Astrocyte of the cerebellum (primary cell): Measurements from ENCODE around the gene MRPS11.
"Not testable (repeated sequence)": the region's sequence is repeated elsewhere in the genome, so short reads cannot be mapped to it uniquely, and the experiment has no call there.

Source experiments
- DNase-seq: peaks from one replicate; pipeline ENCODE4 v3.0.0-alpha.2; 2011; ENCODE audit warnings: low read depth
- H3K4me3 ChIP-seq: 2 replicates; pipeline ENCODE4 v1.5.1; 2011; ENCODE audit warnings: mild to moderate bottlenecking, low read depth, low read length, moderate library complexity
- CTCF ChIP-seq: IDR thresholded peaks from 2 replicates; pipeline ENCODE4 v1.5.1; 2012; ENCODE audit warnings: low read length, low read depth, moderate library complexity, mild to moderate bottlenecking; ENCODE audit errors: missing control alignments
- in situ Hi-C: cut with HindIII; loops from 2 replicates; pipeline ENCODE4 v1.10.0; 2017; ENCODE audit warnings: low sequenced_read_pairs

Gene MRPS11

GRCh38 chr15:88454236-88454635 lies 13.3 kb upstream of the MRPS11 start:
- no peak for TF ChIP-seq CTCF
- DNase-seq: no peak
- in situ Hi-C loops: no loop called here
- H3K4me3 ChIP-seq: no peak overlapping the region

GRCh38 chr15:88454867-88455810 lies 12.4 kb upstream of the MRPS11 start:
- H3K4me3 ChIP-seq: no peak overlapping the region
- peak; percentile 77 for TF ChIP-seq CTCF
- in situ Hi-C loops: no loop called here
- DNase-seq: peak; percentile 38

- H3K4me3 ChIP-seq: no peak overlapping the region
- in situ Hi-C loops: no loop called here
- DNase-seq: no peak
- no peak for TF ChIP-seq CTCF
These were observed 10.8 kb upstream of the MRPS11 start for GRCh38 chr15:88456733-88457132.

- no peak for TF ChIP-seq CTCF
- H3K4me3 ChIP-seq: no peak overlapping the region
- DNase-seq: no peak
- in situ Hi-C loops: no loop called here
These were observed 3.5 kb upstream of the MRPS11 start for GRCh38 chr15:88463870-88464532.

GRCh38 chr15:88465633-88466224 lies 1.8 kb upstream of the MRPS11 start:
- no peak for DNase-seq
- no peak overlapping the region for H3K4me3 ChIP-seq
- in situ Hi-C loops: no loop called here
- TF ChIP-seq CTCF: no peak

GRCh38 chr15:88467935-88468528 lies 524 bp downstream of the MRPS11 start:
- DNase-seq: no peak
- peak; percentile 48 for TF ChIP-seq CTCF
- peak overlapping the region; percentile 63 for H3K4me3 ChIP-seq
- in situ Hi-C loops: no loop called here

GRCh38 chr15:88468721-88469120 lies 1.2 kb downstream of the MRPS11 start:
- DNase-seq, H3K4me3 ChIP-seq, in situ Hi-C loops: not testable (repeated sequence)
